ENCODE data around the gene C6orf15. TPM values are rescaled to one million over a fixed set of nuclear protein-coding genes. Genes with fewer than 3 reads are reported as not detected.

Gene C6orf15
- total RNA-seq, 4 donors from 2014 or later: not detected

DNA sequence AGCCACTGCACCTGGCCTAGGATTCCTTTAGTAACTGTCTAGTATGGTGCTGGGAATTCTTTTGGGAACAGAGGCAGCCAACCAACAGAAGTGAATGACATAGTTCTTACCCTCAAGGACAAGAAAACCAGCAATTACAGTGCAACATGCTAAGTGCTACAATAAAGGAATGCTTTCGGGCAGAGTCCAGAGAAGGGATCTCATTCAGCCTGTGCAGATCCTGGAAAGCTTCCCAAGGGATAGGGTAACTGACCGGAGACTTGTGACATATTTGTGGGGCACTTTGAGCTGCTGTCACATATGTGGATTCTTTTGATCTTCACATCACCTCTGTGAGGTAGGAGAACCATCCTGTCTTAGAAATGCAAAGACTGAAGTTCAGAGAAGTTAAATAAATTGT lies 46.8 kb downstream of the C6orf15 start:
- Histone ChIP-seq H3K4me1 (peaks cover 0 to 2% (median 0%) of the 10 kb centered on the region in 4 donors), H3K9me3 (no peaks in the 10 kb centered on the region), H3K36me3 (no peaks in the 10 kb centered on the region), H3K27ac (replicated peaks in 1 of 4) (no peak overlapping the region), H3K4me3 (no peak overlapping the region), H3K27me3 (peaks cover 0 to 22% (median 0%) of the 10 kb centered on the region in 4 donors)
- 50% methylated on average over 2 of the region's 2 CpGs for WGBS
- TF ChIP-seq POLR2AphosphoS5 (IDR thresholded peaks at IDR 0.05) (no peak), EP300 (IDR thresholded peaks at IDR 0.05) (no peak), POLR2A (IDR thresholded peaks at IDR 0.05; ENCODE audit: low read depth) (no peak)
- TF ChIP-seq, protein P1, sequence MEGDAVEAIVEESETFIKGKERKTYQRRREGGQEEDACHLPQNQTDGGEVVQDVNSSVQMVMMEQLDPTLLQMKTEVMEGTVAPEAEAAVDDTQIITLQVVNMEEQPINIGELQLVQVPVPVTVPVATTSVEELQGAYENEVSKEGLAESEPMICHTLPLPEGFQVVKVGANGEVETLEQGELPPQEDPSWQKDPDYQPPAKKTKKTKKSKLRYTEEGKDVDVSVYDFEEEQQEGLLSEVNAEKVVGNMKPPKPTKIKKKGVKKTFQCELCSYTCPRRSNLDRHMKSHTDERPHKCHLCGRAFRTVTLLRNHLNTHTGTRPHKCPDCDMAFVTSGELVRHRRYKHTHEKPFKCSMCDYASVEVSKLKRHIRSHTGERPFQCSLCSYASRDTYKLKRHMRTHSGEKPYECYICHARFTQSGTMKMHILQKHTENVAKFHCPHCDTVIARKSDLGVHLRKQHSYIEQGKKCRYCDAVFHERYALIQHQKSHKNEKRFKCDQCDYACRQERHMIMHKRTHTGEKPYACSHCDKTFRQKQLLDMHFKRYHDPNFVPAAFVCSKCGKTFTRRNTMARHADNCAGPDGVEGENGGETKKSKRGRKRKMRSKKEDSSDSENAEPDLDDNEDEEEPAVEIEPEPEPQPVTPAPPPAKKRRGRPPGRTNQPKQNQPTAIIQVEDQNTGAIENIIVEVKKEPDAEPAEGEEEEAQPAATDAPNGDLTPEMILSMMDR (IDR thresholded peaks at IDR 0.05): no peak
- intact Hi-C loops (cut with DNase I): no loop called here
- no peak for DNase-seq (ENCODE audit: extremely low spot score)

DNA sequence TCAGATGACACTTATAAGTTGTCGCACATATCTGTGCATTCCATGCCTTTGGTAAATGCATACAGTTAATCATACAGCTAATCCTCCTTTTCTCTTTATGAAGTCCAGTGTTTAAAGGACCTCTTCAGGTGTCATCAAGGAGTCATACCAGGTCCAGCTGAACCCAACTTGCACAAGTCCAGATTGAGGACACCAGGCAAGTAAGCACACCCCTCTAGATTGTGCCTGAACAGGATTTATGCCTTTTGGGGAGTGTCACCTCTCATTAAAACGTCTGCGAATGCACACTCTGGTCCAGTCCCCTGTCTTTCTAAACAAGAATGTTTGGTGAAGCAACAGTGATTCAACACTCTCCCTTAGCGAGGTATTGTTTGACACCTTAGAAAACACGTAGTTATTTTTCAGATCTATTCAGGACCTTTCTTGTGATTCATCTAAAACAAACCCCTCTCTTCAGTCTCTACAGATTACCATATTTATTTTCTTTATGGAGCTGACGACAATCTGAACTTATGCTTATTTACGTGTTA lies 48.4 kb downstream of the C6orf15 start:
- Histone ChIP-seq H3K4me1 (peaks cover 0 to 2% (median 0%) of the 10 kb centered on the region in 4 donors), H3K36me3 (no peaks in the 10 kb centered on the region), H3K9me3 (no peaks in the 10 kb centered on the region), H3K27ac (replicated peaks in 1 of 4) (no peak overlapping the region), H3K27me3 (peaks cover 0 to 22% (median 0%) of the 10 kb centered on the region in 4 donors), H3K4me3 (no peak overlapping the region)
- TF ChIP-seq POLR2AphosphoS5 (IDR thresholded peaks at IDR 0.05) (no peak), EP300 (IDR thresholded peaks at IDR 0.05) (no peak), POLR2A (IDR thresholded peaks at IDR 0.05; ENCODE audit: low read depth) (no peak)
- TF ChIP-seq, protein P1 (IDR thresholded peaks at IDR 0.05): no peak
- DNase-seq (ENCODE audit: extremely low spot score): no peak
- intact Hi-C loops (cut with DNase I): no loop called here
- WGBS: 85% methylated on average over 7 of the region's 7 CpGs

Small RNA genes lying within 50 kb of the gene (small RNA-seq; reads per million reads assigned to genes)
- gene POLR2LP1: 0 reads per million in 3 donors
- gene RNU6-1133P: 0 reads per million in 3 donors

Other genes starting within 250 kb of the C6orf15 start
- 10 to 100 TPM; 10.4 to 37.9 (median 23.3) TPM for gene DDR1, start 228.1 kb downstream of the C6orf15 start, total RNA-seq
- gene GTF2H4, start 204.4 kb downstream of the C6orf15 start, total RNA-seq: 10 to 100 TPM in 1 of 4 donors, 1 to 10 TPM in 3; 6.3 to 15.4 (median 8.2) TPM
- gene VARS2, start 198.3 kb downstream of the C6orf15 start, total RNA-seq: 10 to 100 TPM in 3 of 4 donors, 1 to 10 TPM in 1; 6.6 to 16.9 (median 12.6) TPM
- 1 to 10 TPM in 1 of 4 donors, not detected in 3; 1.1 TPM for gene SFTA2, start 180.4 kb downstream of the C6orf15 start, total RNA-seq
- gene MUCL3, start 171.6 kb downstream of the C6orf15 start, total RNA-seq: not detected
- gene MUC21, start 128.9 kb downstream of the C6orf15 start, total RNA-seq: 1 to 10 TPM in 1 of 4 donors, not detected in 3; 2.1 TPM
- not detected for gene MUC22, start 102.1 kb downstream of the C6orf15 start, total RNA-seq
- gene PSORS1C1, start 2.2 kb upstream of the C6orf15 start, total RNA-seq: 1 to 10 TPM in 3 of 4 donors, under 1 TPM in 1; 0.34 to 1.2 (median 1.1) TPM
- not detected for gene CDSN, start 7.9 kb upstream of the C6orf15 start, total RNA-seq
- not detected for gene PSORS1C2, start 26.5 kb upstream of the C6orf15 start, total RNA-seq
- gene CCHCR1, start 45.2 kb upstream of the C6orf15 start, total RNA-seq: 10 to 100 TPM in 2 of 4 donors, 1 to 10 TPM in 2; 5.8 to 11.6 (median 9.4) TPM
- gene TCF19, start 46.0 kb upstream of the C6orf15 start, total RNA-seq: 1 to 10 TPM; 2.3 to 6.7 (median 5.8) TPM
- 1 to 10 TPM in 1 of 4 donors, not detected in 3; 1.3 TPM for gene POU5F1, start 58.1 kb upstream of the C6orf15 start, total RNA-seq
- gene HLA-C, start 159.5 kb upstream of the C6orf15 start, total RNA-seq: 100 to 1,000 TPM; 251 to 549 (median 296) TPM
- 100 to 1,000 TPM; 336 to 628 (median 502) TPM for gene HLA-B, start 244.6 kb upstream of the C6orf15 start, total RNA-seq